Spleen (tissue), 11 donors: ENCODE data around the gene TECTA. TPM values are rescaled to one million over a fixed set of nuclear protein-coding genes. Genes with fewer than 3 reads are reported as not detected.

Experiments used
- DNase-seq: peaks from one replicate; pipeline ENCODE4 v3.0.0-alpha.2; 2020
- H3K27ac ChIP-seq, 8 donors: fragments of 200-600 bp; sonication (generic) in 7 of 8; 1 replicate in 4 of 8; 2 replicates in 4 of 8; pipeline versions ENCODE4 v1.5.0 to v1.8.0; 2016 to 2021; ENCODE audit warnings: inconsistent platforms in 4 of 8, mild to moderate bottlenecking in 4 of 8, moderate library complexity in 1 of 8
- H3K27me3 ChIP-seq, 7 donors: fragments of 200-600 bp; sonication (generic) in 6 of 7; replicated peaks in 1 of 7; 1 replicate in 4 of 7; 2 replicates in 3 of 7; pipeline versions ENCODE4 v1.5.0 to v1.8.0; 2016 to 2021; ENCODE audit warnings: inconsistent platforms in 3 of 7, mild to moderate bottlenecking in 1 of 7
- H3K36me3 ChIP-seq, 6 donors: fragments of 200-600 bp; sonication (generic) in 5 of 6; 1 replicate in 4 of 6; 2 replicates in 2 of 6; pipeline versions ENCODE4 v1.5.0 to v1.8.0; 2016 to 2021; ENCODE audit warnings: inconsistent platforms in 2 of 6
- H3K4me1 ChIP-seq, 6 donors: fragments of 200-600 bp; sonication (generic) in 5 of 6; 1 replicate in 3 of 6; 2 replicates in 3 of 6; pipeline versions ENCODE4 v1.5.0 to v1.8.0; 2016 to 2021; ENCODE audit warnings: inconsistent platforms in 3 of 6
- H3K4me3 ChIP-seq, 8 donors: fragments of 200-600 bp; sonication (generic) in 7 of 8; 1 replicate in 4 of 8; 2 replicates in 4 of 8; pipeline versions ENCODE4 v1.5.0 to v1.8.0; 2016 to 2021; ENCODE audit warnings: inconsistent platforms in 4 of 8, mild to moderate bottlenecking in 4 of 8, moderate library complexity in 2 of 8
- H3K9me3 ChIP-seq, 8 donors: fragments of 200-600 bp; sonication (generic) in 7 of 8; 1 replicate in 4 of 8; 2 replicates in 4 of 8; pipeline versions ENCODE4 v1.5.0 to v1.8.0; 2016 to 2021; ENCODE audit warnings: inconsistent platforms in 4 of 8
- POLR2A ChIP-seq, 3 donors: fragments of 450-650 bp; IDR thresholded peaks; one replicate each; pipeline ENCODE4 v1.5.1; 2017; ENCODE audit warnings: antibody characterized with exemption in 3 of 3, mild to moderate bottlenecking in 1 of 3
- POLR2AphosphoS5 ChIP-seq, 3 donors: sonication (generic); formaldehyde crosslinking; IDR thresholded peaks; one replicate each; pipeline ENCODE4 v1.5.1; 2017; ENCODE audit warnings: antibody characterized with exemption in 3 of 3
- WGBS, 5 donors: extraction: QIAGEN DNeasy Blood & Tissue Kit in 3 of 5; methylation state at CpG; one replicate each; pipeline versions ENCODE4 v1.1.5 to v1.1.7; 2013 to 2018; 5-methylcytosine and 5-hydroxymethylcytosine counted together
- intact Hi-C: fragments of 100-400 bp; cut with DNase I; formaldehyde crosslinking; loops from one replicate; pipeline ENCODE4 v1.15.0; 2023; ENCODE audit warnings: low total_unique reads
- polyA plus RNA-seq, 3 donors: library from polyadenylated mRNA; stranded (reverse); fragments of 200-250 nt; gene quantifications; one replicate each; pipeline ENCODE4 v1.2.1, GENCODE V29; 2013
- total RNA-seq, 7 donors: library from RNA; depleted of rRNA in 3 of 7; stranded (reverse); fragments of >200 nt in 3 of 7; fragmentation: NEBNext Ultra II Directional in 4 of 7; extraction: Animal tissue kit (Norgen Biotek cat#: 25700) in 4 of 7; gene quantifications; one replicate each; pipeline versions ENCODE4 v1.1.0 to v1.2.1, GENCODE V29; 2016 to 2021
- TF ChIP-seq, protein P1 (sequence below), 11 experiments: fragments of 200-600 bp in 7 of 11; fragments of 450-650 bp in 4 of 11; sonication (generic) in 4 of 11; IDR thresholded peaks in 8 of 11; conservative IDR thresholded peaks in 3 of 11; 1 replicate in 7 of 11; 2 replicates in 4 of 11; pipeline versions ENCODE4 v1.4.0 to v1.8.0; 2016 to 2021; ENCODE audit warnings: antibody characterized with exemption in 11 of 11, inconsistent platforms in 4 of 11, mild to moderate bottlenecking in 1 of 11
- donor health status: healthy with polysubstance abuse.
- donor health status: DM: no; HTN: no; CAD: no; lungs with moderate emphysema.
- donor health status: DM: no; HTN: no; CAD: no.
- donor health status: Bipolar disorder and iron deficiency.
- donor health status: healthy.
- donor health status: DM: no; HTN: no; CAD: no.
- donor health status: DM: yes; HTN: yes; CAD: no.

The TECTA gene
- total and polyA plus RNA-seq, 10 donors = 0.15 to 3.3 (median 0.81) TPM

DNA sequence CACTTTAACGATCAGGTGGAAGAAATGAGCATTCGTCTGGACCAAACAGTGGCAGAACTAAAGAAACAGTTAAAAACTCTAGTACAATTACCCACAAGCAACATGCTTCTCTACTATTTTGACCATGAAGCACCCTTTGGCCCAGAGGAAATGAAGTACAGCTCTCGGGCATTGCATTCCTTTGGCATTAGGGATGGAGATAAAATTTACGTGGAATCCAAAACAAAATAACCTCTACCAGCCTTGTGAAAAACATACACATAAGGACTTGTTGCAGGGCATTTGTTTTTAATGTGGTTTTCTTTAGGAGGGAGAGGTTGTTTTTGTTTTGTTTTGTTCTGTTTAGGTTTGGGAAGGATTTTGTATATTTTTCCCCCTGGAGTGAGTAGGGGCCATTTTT, 14.2 kb upstream of the TECTA start:
- intact Hi-C loops = no loop called here
- TF ChIP-seq, protein P1, sequence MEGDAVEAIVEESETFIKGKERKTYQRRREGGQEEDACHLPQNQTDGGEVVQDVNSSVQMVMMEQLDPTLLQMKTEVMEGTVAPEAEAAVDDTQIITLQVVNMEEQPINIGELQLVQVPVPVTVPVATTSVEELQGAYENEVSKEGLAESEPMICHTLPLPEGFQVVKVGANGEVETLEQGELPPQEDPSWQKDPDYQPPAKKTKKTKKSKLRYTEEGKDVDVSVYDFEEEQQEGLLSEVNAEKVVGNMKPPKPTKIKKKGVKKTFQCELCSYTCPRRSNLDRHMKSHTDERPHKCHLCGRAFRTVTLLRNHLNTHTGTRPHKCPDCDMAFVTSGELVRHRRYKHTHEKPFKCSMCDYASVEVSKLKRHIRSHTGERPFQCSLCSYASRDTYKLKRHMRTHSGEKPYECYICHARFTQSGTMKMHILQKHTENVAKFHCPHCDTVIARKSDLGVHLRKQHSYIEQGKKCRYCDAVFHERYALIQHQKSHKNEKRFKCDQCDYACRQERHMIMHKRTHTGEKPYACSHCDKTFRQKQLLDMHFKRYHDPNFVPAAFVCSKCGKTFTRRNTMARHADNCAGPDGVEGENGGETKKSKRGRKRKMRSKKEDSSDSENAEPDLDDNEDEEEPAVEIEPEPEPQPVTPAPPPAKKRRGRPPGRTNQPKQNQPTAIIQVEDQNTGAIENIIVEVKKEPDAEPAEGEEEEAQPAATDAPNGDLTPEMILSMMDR (IDR thresholded peaks at IDR 0.05 in 8 of 11, conservative IDR thresholded peaks at IDR 0.05 in 3 of 11) = no peak
- TF ChIP-seq POLR2A (IDR thresholded peaks at IDR 0.05) (no peak), POLR2AphosphoS5 (IDR thresholded peaks at IDR 0.05) (no peak)
- Histone ChIP-seq H3K4me3 (no peak overlapping the region), H3K27ac (no peak overlapping the region), H3K36me3 (peaks cover 0 to 49% (median 17%) of the 10 kb centered on the region in 6 donors), H3K27me3 (no peaks in the 10 kb centered on the region), H3K4me1 (no peaks in the 10 kb centered on the region), H3K9me3 (no peaks in the 10 kb centered on the region)
- whole genome bisulfite sequencing, 5 donors = 94 to 97% (median 96%) methylated on average over 4 of the region's 4 CpGs
- no peak for DNase-seq

DNA sequence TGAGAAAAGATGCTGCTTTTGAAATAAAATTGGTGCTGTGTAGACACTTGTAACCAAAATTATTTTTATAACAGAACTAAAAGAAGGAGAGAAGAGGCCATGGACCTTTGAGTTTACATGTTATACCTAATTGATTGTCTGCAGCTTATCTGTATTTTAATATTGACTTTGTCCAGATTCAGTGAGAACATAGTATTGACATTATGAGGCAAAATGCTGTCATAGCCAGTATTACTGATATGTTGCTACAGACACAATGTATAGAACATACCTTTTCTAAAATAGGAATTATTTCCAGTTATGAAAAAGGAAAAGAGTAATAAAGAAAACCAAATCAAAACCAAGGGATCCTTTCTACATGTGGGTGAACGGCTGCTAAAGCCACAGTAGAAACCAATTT, 11.5 kb upstream of the TECTA start:
- TF ChIP-seq POLR2AphosphoS5 (IDR thresholded peaks at IDR 0.05) (no peak), POLR2A (IDR thresholded peaks at IDR 0.05) (no peak)
- TF ChIP-seq, protein P1 (IDR thresholded peaks at IDR 0.05 in 8 of 11, conservative IDR thresholded peaks at IDR 0.05 in 3 of 11) = no peak
- H3K36me3 ChIP-seq = peaks cover 0 to 43% (median 17%) of the 10 kb centered on the region in 6 donors
- intact Hi-C loops = no loop called here
- WGBS, 5 donors = 88 to 96% (median 92%) methylated on average over 1 of the region's 1 CpG
- no peaks in the 10 kb centered on the region for H3K27me3 ChIP-seq
- H3K9me3 ChIP-seq = no peaks in the 10 kb centered on the region
- DNase-seq = no peak
- H3K27ac ChIP-seq = no peak overlapping the region
- no peaks in the 10 kb centered on the region for H3K4me1 ChIP-seq
- H3K4me3 ChIP-seq = no peak overlapping the region

DNA sequence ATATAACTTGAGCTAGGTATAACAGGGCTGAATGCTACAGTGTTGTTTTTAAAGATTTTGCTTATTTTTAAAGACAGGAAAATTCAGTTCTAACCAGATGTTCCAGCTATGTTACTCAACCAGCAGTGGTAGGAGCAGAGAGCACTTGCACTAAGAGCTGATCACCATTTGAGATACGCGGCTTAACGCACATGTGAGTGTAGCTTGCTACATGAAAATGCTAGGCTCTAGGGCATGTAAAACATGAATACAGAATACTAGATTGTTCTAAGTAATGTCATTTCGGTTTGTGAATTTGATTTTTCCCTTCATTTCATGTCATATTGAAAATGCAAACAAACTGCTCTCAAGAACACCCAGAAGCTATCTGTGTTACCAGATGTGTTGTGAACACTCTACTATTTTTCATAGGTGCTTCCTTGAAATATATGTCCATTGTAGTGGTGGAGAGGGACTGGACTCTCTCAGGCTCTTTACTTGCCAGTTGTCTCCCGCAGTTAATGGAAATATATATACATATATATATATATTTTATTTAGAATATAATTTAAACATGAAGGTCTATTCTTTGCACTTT, 10.8 kb upstream of the TECTA start:
- WGBS, 5 donors = 97 to 99% (median 98%) methylated on average over 5 of the region's 5 CpGs
- intact Hi-C loops = no loop called here
- peaks cover 0 to 39% (median 17%) of the 10 kb centered on the region in 6 donors for H3K36me3 ChIP-seq

DNA sequence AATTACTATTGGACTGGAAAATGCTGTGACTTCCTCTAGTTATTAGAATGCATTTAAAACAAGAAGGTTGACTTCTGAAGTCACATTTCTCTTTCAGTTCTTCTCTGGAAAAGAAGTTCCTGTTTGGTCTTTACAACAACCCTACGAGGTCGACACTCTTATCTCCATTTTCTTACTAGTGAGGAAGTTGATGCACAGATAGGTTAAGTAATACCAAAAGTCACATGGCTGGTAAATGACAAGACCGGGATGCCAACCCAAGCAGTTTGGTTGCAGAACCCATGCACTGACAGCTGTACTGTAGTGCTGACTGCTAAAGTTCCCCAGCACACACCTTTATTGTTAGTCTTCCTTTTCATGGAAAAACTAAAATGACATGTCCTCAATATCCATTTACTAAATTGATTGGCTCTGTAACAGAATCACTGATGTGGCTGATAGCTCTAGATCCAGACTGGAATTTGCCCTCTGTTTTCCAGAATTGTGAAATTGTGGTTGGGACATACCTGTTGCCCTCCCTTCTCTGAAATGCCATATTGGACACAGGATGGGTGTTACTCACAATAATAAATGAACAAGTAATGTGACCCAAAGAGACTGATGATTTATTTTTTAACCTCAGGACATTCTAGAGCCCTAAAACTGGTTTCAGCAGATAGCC, 9.4 kb upstream of the TECTA start:
- no peak for TF ChIP-seq POLR2A (IDR thresholded peaks at IDR 0.05)
- TF ChIP-seq, protein P1 (IDR thresholded peaks at IDR 0.05 in 8 of 11, conservative IDR thresholded peaks at IDR 0.05 in 3 of 11) = no peak
- peak overlapping the region in 1 of 8 donors; percentile 12 for H3K27ac ChIP-seq
- no peaks in the 10 kb centered on the region for H3K27me3 ChIP-seq
- intact Hi-C loops = no loop called here
- no peak for DNase-seq
- no peaks in the 10 kb centered on the region for H3K4me1 ChIP-seq
- H3K4me3 ChIP-seq = no peak overlapping the region
- H3K9me3 ChIP-seq = no peaks in the 10 kb centered on the region
- 21 to 45% (median 33%) methylated on average over 3 of the region's 3 CpGs for WGBS, 5 donors
- H3K36me3 ChIP-seq = peaks cover 0 to 25% (median 12%) of the 10 kb centered on the region in 6 donors

More for the DNA sequence above, 10.8 kb upstream of the TECTA start:
- H3K4me1 ChIP-seq = no peaks in the 10 kb centered on the region
- no peak overlapping the region for H3K4me3 ChIP-seq
- no peak for TF ChIP-seq POLR2AphosphoS5 (IDR thresholded peaks at IDR 0.05)
- TF ChIP-seq POLR2A (IDR thresholded peaks at IDR 0.05) = no peak
- TF ChIP-seq, protein P1 (IDR thresholded peaks at IDR 0.05 in 8 of 11, conservative IDR thresholded peaks at IDR 0.05 in 3 of 11) = no peak
- no peak overlapping the region for H3K27ac ChIP-seq
- H3K27me3 ChIP-seq = no peaks in the 10 kb centered on the region
- DNase-seq = no peak
- H3K9me3 ChIP-seq = no peaks in the 10 kb centered on the region
